ENCODE results near the gene TASP1. TPM values are rescaled to one million over a fixed set of nuclear protein-coding genes. Genes with fewer than 3 reads are reported as not detected.

The TASP1 gene
- total RNA-seq, 4 donors from 2014 or later = 14.3 to 17.1 (median 15.6) TPM

- WGBS, 2 donors = 91 to 100% methylated on average over 1 of the region's 1 CpG
- TF ChIP-seq EP300 (IDR thresholded peaks at IDR 0.05) (no peak), POLR2A (IDR thresholded peaks at IDR 0.05) (no peak), CTCF (IDR thresholded peaks at IDR 0.05) (no peak)
- Histone ChIP-seq H3K27me3 (no peaks in the 10 kb centered on the region), H3K36me3 (peaks cover 0 to 13% (median 0%) of the 10 kb centered on the region in 3 donors), H3K4me1 (no peaks in the 10 kb centered on the region), H3K4me3 (no peak overlapping the region), H3K9me3 (no peaks in the 10 kb centered on the region), H3K27ac (no peak overlapping the region)
- DNase-seq (ENCODE audit: low spot score in 2 of 2) = no peak
These were observed 181.2 kb downstream of the TASP1 start for GRCh38 chr20:13457487-13457886.

GRCh38 chr20:13455713-13456112, 183.0 kb downstream of the TASP1 start:
- Histone ChIP-seq H3K36me3 (peaks cover 0 to 21% (median 0%) of the 10 kb centered on the region in 3 donors), H3K9me3 (no peaks in the 10 kb centered on the region), H3K27me3 (no peaks in the 10 kb centered on the region), H3K27ac (no peak overlapping the region), H3K4me1 (no peaks in the 10 kb centered on the region), H3K4me3 (no peak overlapping the region)
- no peak for TF ChIP-seq EP300 (IDR thresholded peaks at IDR 0.05)
- TF ChIP-seq POLR2A (IDR thresholded peaks at IDR 0.05) = no peak
- TF ChIP-seq CTCF (IDR thresholded peaks at IDR 0.05) = no peak
- WGBS, 2 donors = 67 to 99% methylated on average over 3 of the region's 3 CpGs
- DNase-seq (ENCODE audit: low spot score in 2 of 2) = no peak

- TF ChIP-seq EP300 (IDR thresholded peaks at IDR 0.05) (no peak), CTCF (IDR thresholded peaks at IDR 0.05) (no peak), POLR2A (IDR thresholded peaks at IDR 0.05) (no peak)
- DNase-seq (ENCODE audit: low spot score in 2 of 2) = no peak
- H3K4me1 ChIP-seq = no peaks in the 10 kb centered on the region
- H3K27ac ChIP-seq = no peak overlapping the region
- 97 to 98% methylated on average over 2 of the region's 2 CpGs for WGBS, 2 donors
- H3K36me3 ChIP-seq = peaks cover 0 to 21% (median 0%) of the 10 kb centered on the region in 3 donors
- no peak overlapping the region for H3K4me3 ChIP-seq
- H3K9me3 ChIP-seq = no peaks in the 10 kb centered on the region
- no peaks in the 10 kb centered on the region for H3K27me3 ChIP-seq
These were observed 185.4 kb downstream of the TASP1 start for GRCh38 chr20:13453367-13453766.

GRCh38 chr20:13452470-13453124, 186.1 kb downstream of the TASP1 start:
- H3K27ac ChIP-seq = no peak overlapping the region
- 67 to 94% methylated on average over 3 of the region's 3 CpGs for WGBS, 2 donors
- H3K4me1 ChIP-seq = peaks cover 0 to 2% (median 0%) of the 10 kb centered on the region in 4 donors
- H3K36me3 ChIP-seq = peaks cover 0 to 21% (median 0%) of the 10 kb centered on the region in 3 donors
- H3K9me3 ChIP-seq = no peaks in the 10 kb centered on the region
- H3K27me3 ChIP-seq = no peaks in the 10 kb centered on the region
- no peak for TF ChIP-seq EP300 (IDR thresholded peaks at IDR 0.05)
- no peak for TF ChIP-seq POLR2A (IDR thresholded peaks at IDR 0.05)
- no peak for TF ChIP-seq CTCF (IDR thresholded peaks at IDR 0.05)
- DNase-seq (ENCODE audit: low spot score in 2 of 2) = no peak
- no peak overlapping the region for H3K4me3 ChIP-seq

- no peaks in the 10 kb centered on the region for H3K9me3 ChIP-seq
- peaks cover 0 to 21% (median 0%) of the 10 kb centered on the region in 3 donors for H3K36me3 ChIP-seq
- H3K4me1 ChIP-seq = peaks cover 0 to 6% (median 0%) of the 10 kb centered on the region in 4 donors
- TF ChIP-seq EP300 (IDR thresholded peaks at IDR 0.05) = no peak
- no peak for TF ChIP-seq POLR2A (IDR thresholded peaks at IDR 0.05)
- TF ChIP-seq CTCF (IDR thresholded peaks at IDR 0.05) = no peak
- DNase-seq (ENCODE audit: low spot score in 2 of 2) = no peak
- H3K27me3 ChIP-seq = no peaks in the 10 kb centered on the region
- no peak overlapping the region for H3K4me3 ChIP-seq
- 78 to 79% methylated on average over 3 of the region's 3 CpGs for WGBS, 2 donors
- no peak overlapping the region for H3K27ac ChIP-seq
These were observed 188.8 kb downstream of the TASP1 start for GRCh38 chr20:13449868-13450434.

Data from tibial nerve (tissue), 4 donors.